Activated B cell treated with CpG ODN at 0.5 μM for 24 hours (primary cell): ENCODE measurements around the gene PTPN12. TPM values are rescaled to one million over a fixed set of nuclear protein-coding genes. Genes with fewer than 3 reads are reported as not detected.

Experiments used
- ATAC-seq: fragments of 200-7000 bp; cut with Tn5 transposase; one replicate; pipeline ENCODE4 v1.10.0; 2021; ENCODE audit warnings: low read depth, mild to moderate bottlenecking, moderate library complexity
- CTCF ChIA-PET: fragments of 350-600 bp; sonication (Branson Sonifier 250); formaldehyde crosslinking; loops from one replicate; lab custom pipeline; 2021; ENCODE audit warnings: antibody characterized with exemption; lab: Charles Lee
- POLR2A ChIA-PET: fragments of 350-600 bp; sonication (Branson Sonifier 250); formaldehyde crosslinking; loops from one replicate; lab custom pipeline; 2021; ENCODE audit warnings: antibody characterized with exemption; lab: Charles Lee
- DNase-seq: peaks from one replicate; pipeline ENCODE4 v3.0.0; 2022
- H3K27ac Mint-ChIP-seq: one replicate; pipeline ENCODE4 v1.8.0; 2020; ENCODE audit warnings: mixed read lengths
- H3K27me3 Mint-ChIP-seq: one replicate; pipeline ENCODE4 v1.8.0; 2021; ENCODE audit warnings: mixed read lengths
- H3K36me3 Mint-ChIP-seq: one replicate; pipeline ENCODE4 v1.8.0; 2021; ENCODE audit warnings: low read depth, mixed read lengths
- H3K4me1 Mint-ChIP-seq: one replicate; pipeline ENCODE4 v1.8.0; 2021; ENCODE audit warnings: mixed read lengths
- H3K4me3 Mint-ChIP-seq: one replicate; pipeline ENCODE4 v1.8.0; 2020; ENCODE audit warnings: mild to moderate bottlenecking, mixed read lengths
- H3K9me3 Mint-ChIP-seq: one replicate; pipeline ENCODE4 v1.8.0; 2020; ENCODE audit warnings: mixed read lengths
- CTCF ChIP-seq: fragments of 200-600 bp; IDR thresholded peaks from one replicate; pipeline ENCODE4 v1.8.0; 2022; ENCODE audit warnings: antibody characterized with exemption, mild to moderate bottlenecking
- intact Hi-C: fragments of 100-400 bp; cut with micrococcal nuclease; formaldehyde crosslinking; loops from one replicate; pipeline ENCODE4 v1.15.1; 2024
- total RNA-seq: library from RNA; stranded (reverse); gene quantifications from 2 replicates; pipeline ENCODE4 v1.2.3, GENCODE V29; 2022

The PTPN12 gene
- total RNA-seq, 1 donor from 2014 or later: 39.2 TPM

- ChIA-PET POLR2A (interaction anchor here (0.6 kb wide), 1 partner anchor 13 kb away, joined by 4 read pairs; no protein-coding TSS in a partner anchor), CTCF (interaction anchor here (0.8 to 2.9 kb wide), 3 partner anchors 33 to 249 kb away, joined by 3 to 7 read pairs (median 3); no protein-coding TSS in a partner anchor)
- TF ChIP-seq CTCF: no peak
- Mint-ChIP-seq H3K27me3 (no peaks in the 10 kb centered on the region), H3K36me3 (peaks cover 2% of the 10 kb centered on the region), H3K4me1 (no peaks in the 10 kb centered on the region), H3K4me3 (no peak overlapping the region), H3K27ac (no peak overlapping the region), H3K9me3 (no peaks in the 10 kb centered on the region)
- intact Hi-C loops: loop anchor here (5.0 to 10.0 kb wide), 3 partner anchors 249 to 1519 kb away; no protein-coding TSS in a partner anchor
- no peak for ATAC-seq
- no peak for DNase-seq
Observed at GRCh38 chr7:77655356-77655755, 118.3 kb downstream of the PTPN12 start.

GRCh38 chr7:77655836-77656455 lies 118.9 kb downstream of the PTPN12 start:
- H3K9me3 Mint-ChIP-seq: no peaks in the 10 kb centered on the region
- no peaks in the 10 kb centered on the region for H3K4me1 Mint-ChIP-seq
- ATAC-seq (no peak), DNase-seq (no peak)
- H3K36me3 Mint-ChIP-seq: peaks cover 2% of the 10 kb centered on the region
- ChIA-PET CTCF (interaction anchor here (1.2 to 2.9 kb wide), 5 partner anchors 104 to 385 kb away, joined by 3 to 21 read pairs (median 7); no protein-coding TSS in a partner anchor), POLR2A (no interaction called here)
- intact Hi-C loops: loop anchor here (5.0 to 10.0 kb wide), 3 partner anchors 249 to 1519 kb away; no protein-coding TSS in a partner anchor
- no peak for TF ChIP-seq CTCF
- H3K27me3 Mint-ChIP-seq: no peaks in the 10 kb centered on the region
- H3K27ac Mint-ChIP-seq: no peak overlapping the region
- no peak overlapping the region for H3K4me3 Mint-ChIP-seq

GRCh38 chr7:77657427-77658224 lies 120.5 kb downstream of the PTPN12 start:
- ChIA-PET POLR2A (interaction anchor here (1.0 kb wide), 1 partner anchor 38 kb away, joined by 3 read pairs; the partner anchor contains the start of gene RSBN1L), CTCF (interaction anchor here (0.7 to 3.6 kb wide), 18 partner anchors 10 to 383 kb away, joined by 3 to 46 read pairs (median 6); partner anchors contain the start of genes PHTF2 and TMEM60)
- Mint-ChIP-seq H3K27ac (no peak overlapping the region), H3K36me3 (peaks cover 2% of the 10 kb centered on the region), H3K4me3 (no peak overlapping the region), H3K4me1 (no peaks in the 10 kb centered on the region), H3K9me3 (no peaks in the 10 kb centered on the region), H3K27me3 (no peaks in the 10 kb centered on the region)
- ATAC-seq (peak; percentile 45), DNase-seq (no peak)
- intact Hi-C loops: loop anchor here (1.0 to 10.0 kb wide), 6 partner anchors 102 to 1517 kb away; no protein-coding TSS in a partner anchor
- no peak for TF ChIP-seq CTCF

DNA sequence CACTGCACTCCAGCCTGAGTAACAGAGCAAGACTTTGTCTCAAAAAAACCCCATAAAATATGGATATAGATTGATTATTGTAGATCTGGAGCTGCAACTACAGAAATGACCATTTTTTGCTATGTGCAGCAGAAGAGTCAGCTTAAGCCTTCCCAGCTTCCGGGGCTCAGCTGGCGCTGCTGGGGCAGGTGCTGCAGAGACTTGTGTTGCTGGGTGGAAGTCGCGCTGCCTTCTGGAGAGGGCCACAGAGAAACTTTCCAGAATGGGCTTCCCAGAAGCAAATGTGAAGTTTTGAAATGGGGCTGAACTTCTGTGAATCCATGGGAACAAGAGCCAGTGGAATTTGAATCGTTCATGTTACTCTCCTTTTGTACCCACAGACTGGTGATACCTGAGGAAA lies 121.8 kb downstream of the PTPN12 start:
- H3K27me3 Mint-ChIP-seq: no peaks in the 10 kb centered on the region
- no peaks in the 10 kb centered on the region for H3K4me1 Mint-ChIP-seq
- DNase-seq (no peak), ATAC-seq (no peak)
- no peak for TF ChIP-seq CTCF
- ChIA-PET CTCF (interaction anchor here (0.7 to 3.6 kb wide), 11 partner anchors 9 to 378 kb away, joined by 3 to 46 read pairs (median 6); partner anchors contain the start of genes PHTF2 and TMEM60), POLR2A (interaction anchor here (1.0 kb wide), 1 partner anchor 37 kb away, joined by 3 read pairs; the partner anchor contains the start of gene RSBN1L)
- peaks cover 2% of the 10 kb centered on the region for H3K36me3 Mint-ChIP-seq
- intact Hi-C loops: loop anchor here (5.0 to 10.0 kb wide), 3 partner anchors 246 to 1516 kb away; no protein-coding TSS in a partner anchor
- H3K9me3 Mint-ChIP-seq: no peaks in the 10 kb centered on the region
- H3K4me3 Mint-ChIP-seq: no peak overlapping the region
- no peak overlapping the region for H3K27ac Mint-ChIP-seq
